ENCODE data around the gene GTF3C5.
"Not testable (repeated sequence)": the region's sequence is repeated elsewhere in the genome, so short reads cannot be mapped to it uniquely, and the experiment has no call there.

GTF3C5 gene

GRCh38 chr9:133090752-133091385, 60.1 kb downstream of the GTF3C5 start:
- no peak for DNase-seq (ENCODE audit: low spot score)

GRCh38 chr9:133094351-133094750, 63.6 kb downstream of the GTF3C5 start:
- not testable (repeated sequence) for DNase-seq (ENCODE audit: low spot score)

- no peak for DNase-seq (ENCODE audit: low spot score)
Measured at GRCh38 chr9:133094842-133095393, 64.1 kb downstream of the GTF3C5 start.

GRCh38 chr9:133098104-133098754, 67.4 kb downstream of the GTF3C5 start:
- DNase-seq (ENCODE audit: low spot score), result no peak

- DNase-seq (ENCODE audit: low spot score), result no peak
Measured at GRCh38 chr9:133098871-133099270, 68.1 kb downstream of the GTF3C5 start.

- no peak for DNase-seq (ENCODE audit: low spot score)
Measured at GRCh38 chr9:133099726-133100505, 69.1 kb downstream of the GTF3C5 start.

- DNase-seq (ENCODE audit: low spot score), result no peak
Measured at GRCh38 chr9:133100506-133101355, 69.9 kb downstream of the GTF3C5 start.

GRCh38 chr9:133101356-133102189, 70.8 kb downstream of the GTF3C5 start:
- DNase-seq (ENCODE audit: low spot score), result no peak

GRCh38 chr9:133102190-133103021, 71.6 kb downstream of the GTF3C5 start:
- DNase-seq (ENCODE audit: low spot score), result no peak

- DNase-seq (ENCODE audit: low spot score), result peak; percentile 82
Measured at GRCh38 chr9:133103183-133103986, 72.6 kb downstream of the GTF3C5 start.

- no peak for DNase-seq (ENCODE audit: low spot score)
Measured at GRCh38 chr9:133103987-133104505, 73.2 kb downstream of the GTF3C5 start.

GRCh38 chr9:133104718-133105460, 74.1 kb downstream of the GTF3C5 start:
- DNase-seq (ENCODE audit: low spot score), result no peak

- no peak for DNase-seq (ENCODE audit: low spot score)
Measured at GRCh38 chr9:133105461-133105770, 74.6 kb downstream of the GTF3C5 start.

- DNase-seq (ENCODE audit: low spot score), result no peak
Measured at GRCh38 chr9:133106511-133107244, 75.9 kb downstream of the GTF3C5 start.

GRCh38 chr9:133107245-133107722, 76.5 kb downstream of the GTF3C5 start:
- no peak for DNase-seq (ENCODE audit: low spot score)

Data from hepatic stellate cell (primary cell).